GM21529 (cell line): Measurements from ENCODE around the gene MPV17L.
"Not testable (repeated sequence)": the region's sequence is repeated elsewhere in the genome, so short reads cannot be mapped to it uniquely, and the experiment has no call there.

ENCODE experiments used
- ATAC-seq: cut with Tn5 transposase; IDR thresholded peaks from one replicate; pipeline ENCODE4 v1.9.1; 2021; ENCODE audit not compliant: unreplicated experiment

Gene MPV17L

DNA sequence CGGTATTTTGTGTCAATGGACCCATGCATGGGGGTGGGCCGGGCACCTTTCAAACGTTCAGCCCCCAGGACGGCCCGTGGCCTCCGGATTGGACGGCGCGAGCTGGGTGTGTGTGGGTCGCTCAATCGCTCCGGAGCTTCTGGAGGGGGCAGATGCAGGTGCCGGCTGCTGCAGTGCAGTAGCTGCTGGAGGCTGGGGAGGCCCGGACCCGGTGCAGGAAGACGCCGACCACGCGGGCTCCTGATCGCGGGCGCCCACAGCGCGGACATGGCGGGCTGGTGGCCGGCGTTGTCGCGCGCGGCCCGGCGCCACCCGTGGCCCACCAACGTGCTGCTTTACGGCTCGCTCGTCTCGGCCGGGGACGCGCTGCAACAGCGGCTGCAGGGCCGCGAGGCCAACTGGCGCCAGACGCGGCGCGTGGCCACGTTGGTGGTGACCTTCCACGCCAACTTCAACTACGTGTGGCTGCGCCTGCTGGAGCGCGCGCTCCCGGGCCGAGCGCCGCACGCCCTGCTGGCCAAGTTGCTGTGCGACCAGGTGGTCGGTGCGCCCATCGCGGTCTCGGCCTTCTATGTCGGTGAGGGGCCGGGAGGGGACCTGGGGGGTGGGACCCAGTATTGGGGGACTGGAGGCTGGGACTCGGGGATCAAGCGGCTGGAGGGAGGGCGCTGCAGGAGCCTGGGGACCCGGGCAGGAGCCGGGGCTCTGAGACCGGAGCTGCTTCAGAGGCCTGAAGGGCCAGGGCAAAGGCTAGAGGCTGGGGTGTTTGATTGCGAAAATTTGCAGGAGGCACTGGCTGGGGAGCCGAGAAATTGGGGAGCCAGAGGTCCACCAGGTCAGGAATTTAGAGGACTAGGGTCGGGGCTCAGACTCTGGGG, at the start of gene MPV17L:
Gene MPV17L, plus strand, starts transcription at position 124 of the 878 bp plus-strand sequence. Its CDS starts 144 bp downstream, at position 268.
- not testable (repeated sequence) for ATAC-seq

DNA sequence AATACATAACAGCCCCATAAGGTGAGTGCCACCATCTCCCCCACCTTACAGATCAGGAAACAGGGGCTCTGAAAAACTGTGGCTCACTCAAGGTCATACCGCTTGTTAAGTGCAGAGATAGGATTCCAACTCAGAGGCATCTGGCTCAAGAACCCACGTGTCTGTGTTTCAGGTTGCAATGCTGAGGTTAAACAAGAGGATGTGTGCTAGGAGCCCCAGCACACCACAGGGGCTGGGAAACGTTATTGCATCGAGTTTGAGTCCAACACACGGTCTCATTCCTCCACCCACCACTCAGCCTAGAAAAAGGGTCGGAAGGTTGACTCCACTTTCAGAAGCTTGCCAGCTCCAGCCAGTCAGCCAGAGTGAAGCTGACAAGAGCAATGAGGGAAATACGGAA, 46.8 kb upstream of the MPV17L start:
- not testable (repeated sequence) for ATAC-seq

GRCh38 chr16:15351251-15351650, 44.3 kb upstream of the MPV17L start:
- not testable (repeated sequence) for ATAC-seq

- not testable (repeated sequence) for ATAC-seq
Measured at GRCh38 chr16:15351745-15352144, 43.8 kb upstream of the MPV17L start.

- ATAC-seq: not testable (repeated sequence)
Measured at GRCh38 chr16:15352852-15353251, 42.7 kb upstream of the MPV17L start.

DNA sequence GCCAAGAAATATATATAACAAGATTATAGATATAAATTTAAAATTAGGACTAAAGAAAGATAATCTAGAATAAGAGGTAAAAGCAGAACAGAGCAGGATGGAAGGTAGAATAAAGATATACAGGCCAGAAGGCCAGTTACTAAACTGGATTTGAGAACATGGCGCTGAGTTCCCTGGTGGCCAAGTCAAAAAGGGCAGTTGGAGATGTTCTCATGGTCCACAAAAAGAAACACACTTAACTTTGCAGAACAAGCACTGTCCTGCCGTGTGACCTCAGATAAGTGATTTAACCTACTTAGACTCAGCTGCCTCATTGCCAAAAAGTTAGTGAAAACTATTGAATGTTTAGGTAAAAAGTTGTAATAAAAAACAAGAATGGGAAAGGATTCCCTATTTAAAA, 40.7 kb upstream of the MPV17L start:
- not testable (repeated sequence) for ATAC-seq

DNA sequence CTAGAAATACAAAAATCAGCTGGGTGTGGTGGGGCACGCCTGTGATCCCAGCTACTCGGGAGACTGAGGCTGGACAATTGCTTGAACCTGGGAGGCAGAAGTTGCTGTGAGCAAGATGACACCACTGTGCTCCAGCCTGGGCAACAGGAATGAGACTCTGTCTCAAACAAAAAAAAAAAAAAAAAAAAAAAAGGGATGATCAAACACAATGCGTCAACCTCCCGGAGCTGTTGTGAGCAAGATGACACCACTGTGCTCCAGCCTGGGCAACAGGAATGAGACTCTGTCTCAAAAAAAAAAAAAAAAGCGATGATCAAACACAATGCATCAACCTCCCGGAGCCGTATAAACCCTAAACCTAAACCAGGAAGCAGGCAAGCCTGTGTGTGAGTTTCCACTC, 38.1 kb upstream of the MPV17L start:
- not testable (repeated sequence) for ATAC-seq

DNA sequence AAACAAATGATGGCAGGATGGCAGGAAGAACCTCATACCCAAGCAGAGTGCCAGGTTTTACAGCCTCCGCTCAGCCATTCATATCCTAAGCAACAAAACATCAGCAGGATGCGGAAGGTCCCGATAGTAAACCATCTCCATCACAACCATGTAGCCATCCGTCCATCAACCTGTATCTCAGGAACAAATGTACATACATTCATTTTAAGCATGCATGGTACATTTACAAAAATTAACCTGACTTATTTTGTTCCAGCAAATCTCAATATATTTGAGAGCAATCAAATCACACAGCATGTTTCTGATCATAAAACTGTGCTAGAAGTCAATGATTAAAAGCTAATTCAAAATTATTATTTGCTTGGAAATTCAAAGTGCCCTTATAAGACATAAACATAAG, 17.4 kb upstream of the MPV17L start, which contains the start of gene NPIPA5:
Gene NPIPA5, minus strand, starts transcription at position 101 of the 400 bp plus-strand sequence. Its CDS starts 0 bp downstream, at position 101.
- not testable (repeated sequence) for ATAC-seq

DNA sequence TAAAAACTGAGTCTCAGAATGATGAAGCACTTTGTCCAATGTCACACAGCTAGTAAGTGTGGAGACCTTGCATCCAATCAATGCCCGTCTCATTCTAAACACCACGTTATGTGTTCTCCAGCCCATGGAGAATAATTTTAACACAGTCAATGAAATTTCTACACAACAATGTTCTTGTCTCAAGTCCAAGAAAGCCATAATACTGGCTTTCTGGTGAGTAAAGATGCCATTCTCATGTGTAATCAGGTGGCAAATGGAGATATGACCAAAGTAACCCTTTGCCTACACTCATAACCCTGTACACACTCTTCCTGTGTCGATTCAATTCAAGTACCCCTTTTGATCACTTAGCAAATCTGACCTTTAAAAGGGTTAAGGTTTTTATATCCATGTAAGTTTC, 12.7 kb upstream of the MPV17L start:
- ATAC-seq: not testable (repeated sequence)

GRCh38 chr16:15388060-15388459, 7.5 kb upstream of the MPV17L start:
- not testable (repeated sequence) for ATAC-seq

DNA sequence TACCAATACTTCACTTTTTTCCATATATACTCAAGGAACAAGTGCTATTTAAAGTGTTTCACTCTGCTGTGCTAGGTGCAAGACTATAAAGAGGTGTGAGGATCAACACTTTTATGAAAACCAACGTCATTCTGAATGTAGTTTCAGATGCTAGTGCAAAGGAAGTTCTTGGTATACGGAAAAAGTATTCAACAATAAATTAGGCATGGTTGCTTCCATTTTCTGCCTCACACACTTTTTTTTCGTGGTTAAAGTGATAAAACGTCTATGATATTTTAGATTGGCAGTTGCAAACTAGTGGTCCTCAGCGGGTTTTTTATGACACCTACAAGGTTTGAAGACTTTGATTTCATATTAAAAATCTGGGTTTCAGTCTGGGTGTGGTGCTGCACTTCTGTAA, 5.6 kb upstream of the MPV17L start:
- ATAC-seq: not testable (repeated sequence)

- not testable (repeated sequence) for ATAC-seq
Measured at GRCh38 chr16:15393025-15393424, 2.5 kb upstream of the MPV17L start.

- ATAC-seq: not testable (repeated sequence)
Measured at GRCh38 chr16:15396509-15396829, 915 bp downstream of the MPV17L start.

GRCh38 chr16:15396948-15397594, 1.5 kb downstream of the MPV17L start:
- no peak for ATAC-seq

GRCh38 chr16:15398618-15399316, 3.2 kb downstream of the MPV17L start:
- no peak for ATAC-seq

DNA sequence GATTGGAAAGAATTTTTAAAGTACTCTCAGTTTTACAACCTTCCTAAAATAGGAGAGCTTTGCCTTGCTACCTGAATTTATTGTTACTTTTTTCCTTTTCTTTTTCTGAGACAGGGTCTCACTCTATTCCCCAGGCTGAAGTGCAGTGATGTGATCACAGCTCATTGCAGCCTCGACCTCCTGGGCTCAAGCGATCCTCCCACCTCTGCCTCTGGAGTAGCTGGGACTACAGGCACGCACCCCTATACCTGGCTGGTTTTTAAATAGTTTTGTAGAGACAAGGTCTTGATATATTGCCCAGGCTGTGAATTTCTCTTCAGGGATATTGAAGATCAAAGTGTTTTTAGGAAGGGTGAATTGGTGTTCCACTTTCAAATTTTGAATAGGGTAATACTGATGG, 3.8 kb downstream of the MPV17L start:
- no peak for ATAC-seq

- ATAC-seq: not testable (repeated sequence)
Measured at GRCh38 chr16:15400314-15400713, 4.8 kb downstream of the MPV17L start.

DNA sequence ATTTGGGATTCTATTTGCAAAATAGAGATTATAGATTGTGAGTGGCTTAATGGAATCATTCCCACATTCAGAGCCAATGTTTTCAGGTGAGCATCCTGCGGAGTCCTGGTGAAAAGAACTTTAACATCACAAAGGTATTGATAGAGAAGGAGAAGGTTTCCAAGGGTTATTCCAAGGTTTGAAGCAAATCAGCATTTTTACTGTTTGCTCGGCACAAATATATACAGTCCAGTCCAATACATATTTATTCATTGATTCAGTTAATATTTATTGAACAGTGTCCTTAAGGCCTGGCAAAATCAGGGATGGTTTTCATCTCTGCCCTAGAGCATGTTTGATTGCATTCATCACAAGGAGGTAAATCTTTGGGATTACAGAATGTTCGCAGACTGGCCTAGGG, 6.4 kb downstream of the MPV17L start:
- ATAC-seq: no peak

GRCh38 chr16:15403392-15403995, 7.9 kb downstream of the MPV17L start:
- no peak for ATAC-seq

DNA sequence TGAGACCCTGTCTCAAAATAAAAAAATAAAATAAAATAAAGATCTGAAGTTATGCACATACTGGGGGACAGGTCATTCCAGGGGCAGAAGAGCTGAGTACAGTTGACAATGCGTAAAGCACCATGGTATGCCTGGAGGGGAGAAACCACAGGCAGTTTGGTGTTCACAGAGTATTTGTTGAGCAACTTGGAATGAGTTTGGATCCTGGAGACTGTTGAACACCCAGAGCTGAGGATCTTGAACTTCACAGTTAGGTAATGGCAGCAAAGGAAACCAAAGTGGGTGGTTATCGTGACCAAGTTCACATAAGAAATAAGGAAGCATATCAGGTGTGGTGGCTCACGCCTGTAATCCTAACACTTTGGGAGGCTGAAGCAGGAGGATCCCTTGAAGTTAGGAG, 8.5 kb downstream of the MPV17L start:
- ATAC-seq: not testable (repeated sequence)

GRCh38 chr16:15404792-15405191, 9.2 kb downstream of the MPV17L start:
- ATAC-seq: no peak
